NOMO-1 treated with dmso at 0.1 percent for 144 hours (cell line): ENCODE results near the gene MED31.
"Not testable (repeated sequence)": the region's sequence is repeated elsewhere in the genome, so short reads cannot be mapped to it uniquely, and the experiment has no call there.

Experiments used
- DNase-seq: peaks from one replicate; lab custom pipeline; 2025; ENCODE audit not compliant: unreplicated experiment; lab: John Stamatoyannopoulos, UW

MED31 gene

DNA sequence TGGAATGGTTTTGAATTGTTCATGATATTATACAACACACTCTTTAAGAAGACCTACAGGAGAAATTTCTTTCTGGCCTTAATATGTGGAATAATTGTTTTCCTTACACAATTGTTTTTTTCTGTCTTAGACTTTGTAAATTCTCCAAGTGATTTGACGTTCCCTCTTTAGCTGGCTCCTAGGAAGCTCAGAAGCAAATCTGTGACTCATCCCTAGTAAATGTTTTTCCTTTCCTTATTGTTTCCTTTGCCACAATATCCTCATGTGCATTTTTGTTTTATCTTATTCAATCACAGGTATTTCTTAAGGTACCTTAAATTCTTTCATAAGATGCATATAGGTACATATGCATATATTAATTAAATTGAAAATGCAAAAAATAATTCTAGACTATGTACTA, 24.4 kb downstream of the MED31 start:
- no peak for DNase-seq

DNA sequence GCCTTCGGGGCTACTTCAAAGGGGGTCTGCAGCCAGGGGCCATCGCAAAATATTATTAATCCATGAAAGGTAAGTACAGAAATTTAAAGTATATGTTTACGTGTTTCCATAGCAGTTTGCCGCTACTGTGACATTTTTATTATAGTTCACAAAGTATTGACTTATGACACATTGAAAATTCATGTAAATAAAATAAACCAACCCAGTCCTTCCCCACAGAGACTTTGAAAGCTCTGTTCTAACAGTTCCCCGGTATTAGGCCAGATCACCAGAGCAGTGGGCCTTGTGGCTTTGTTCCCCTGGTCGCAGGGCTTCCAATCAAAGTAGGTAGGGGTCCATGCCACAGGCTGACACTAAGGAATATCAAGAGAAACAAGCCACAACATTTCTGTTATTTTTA, 24.8 kb downstream of the MED31 start:
- DNase-seq = no peak

DNA sequence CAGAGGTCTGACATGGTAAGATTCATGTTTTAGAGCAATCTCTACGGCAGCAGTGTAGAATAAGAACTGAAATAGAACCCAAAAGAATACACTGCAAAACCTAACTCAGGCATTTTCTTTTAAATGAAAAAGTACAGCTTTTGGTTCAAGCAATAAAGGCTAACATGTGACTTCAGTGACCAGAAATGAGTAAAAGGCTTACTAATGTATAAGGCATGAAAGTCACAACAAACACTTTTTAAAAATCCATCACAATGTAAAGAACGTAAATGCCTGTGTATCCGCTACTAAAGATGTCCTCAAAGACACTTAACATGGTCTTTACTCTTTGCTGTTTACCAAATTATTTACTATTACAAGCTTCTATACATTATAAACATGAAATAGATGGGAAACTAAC, 27.5 kb downstream of the MED31 start:
- DNase-seq = no peak

DNA sequence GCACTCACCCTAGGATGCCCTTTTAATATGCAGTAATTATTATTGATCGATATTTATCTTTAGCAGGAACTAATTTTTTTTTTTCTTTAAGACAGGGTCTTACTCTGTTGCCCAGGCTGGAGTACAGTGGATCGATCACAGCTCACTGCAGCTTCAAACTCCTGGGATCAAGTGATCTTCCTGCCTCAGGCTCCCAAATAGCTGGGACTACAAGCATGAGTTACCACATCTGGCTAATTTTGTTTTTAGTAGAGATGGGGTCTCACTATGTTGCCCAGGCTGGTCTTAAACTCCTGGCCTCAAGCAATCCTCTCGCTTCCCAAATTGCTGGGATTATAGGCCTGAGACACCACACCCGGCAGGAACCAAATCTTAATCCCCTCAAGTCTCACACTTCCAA, 40.2 kb downstream of the MED31 start:
- no peak for DNase-seq

DNA sequence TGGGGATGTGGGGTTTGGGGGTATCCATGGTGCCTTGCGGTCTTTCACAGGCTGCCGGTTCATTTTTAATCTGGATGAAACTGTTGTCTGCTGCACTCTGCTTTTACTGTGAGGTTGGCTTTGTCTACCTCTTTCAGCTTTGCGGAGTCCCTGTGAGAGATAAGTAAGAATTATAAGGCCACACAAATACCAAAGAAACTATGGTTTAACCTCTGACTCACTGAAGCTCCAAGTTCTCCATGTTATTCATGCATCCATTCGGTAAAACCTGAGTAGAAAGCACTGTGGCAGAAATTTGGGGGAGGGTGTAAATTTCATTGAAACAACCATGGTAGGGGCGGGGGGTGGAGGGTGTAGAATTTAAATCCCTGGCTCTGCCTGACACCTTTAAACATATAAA, 41.4 kb downstream of the MED31 start:
- DNase-seq = no peak

DNA sequence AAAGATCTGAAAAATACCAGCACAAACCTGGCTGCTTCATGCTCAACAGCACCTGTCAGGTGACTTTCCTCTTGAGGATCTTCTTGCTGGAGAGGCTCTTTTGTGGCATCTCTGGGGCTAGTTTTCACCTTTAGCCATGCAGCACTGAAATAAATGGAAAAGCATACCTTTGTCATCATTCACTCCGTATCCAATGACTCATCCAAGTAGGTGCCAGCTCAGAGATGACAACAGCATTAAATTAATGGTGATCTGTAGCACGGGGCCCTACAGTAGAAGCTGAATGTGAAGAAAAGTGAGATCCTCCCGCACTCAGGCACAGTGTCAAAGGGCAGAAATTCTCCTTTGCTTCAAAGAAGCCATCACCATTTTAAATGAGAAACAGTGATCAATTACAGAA, 43.1 kb downstream of the MED31 start:
- no peak for DNase-seq

DNA sequence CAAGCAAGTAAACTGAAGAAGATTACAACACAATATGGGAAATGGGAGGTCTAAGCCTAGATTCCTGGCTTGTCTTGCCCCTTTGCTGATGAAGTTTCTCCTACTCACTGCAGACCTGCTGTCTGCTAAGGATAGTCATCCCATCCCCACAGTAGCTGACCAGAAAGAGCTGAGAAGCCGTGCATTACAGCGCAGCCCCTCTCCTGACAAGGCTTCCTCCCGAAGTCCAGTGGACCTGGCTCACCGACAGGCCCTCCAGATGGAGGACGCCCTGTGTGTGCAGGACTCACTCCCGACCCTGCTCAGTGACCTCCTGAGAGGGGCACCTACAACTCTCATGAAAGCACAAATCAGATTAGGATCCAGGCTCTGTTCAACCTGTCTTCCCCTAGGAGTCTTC, 46.3 kb downstream of the MED31 start:
- DNase-seq = no peak

DNA sequence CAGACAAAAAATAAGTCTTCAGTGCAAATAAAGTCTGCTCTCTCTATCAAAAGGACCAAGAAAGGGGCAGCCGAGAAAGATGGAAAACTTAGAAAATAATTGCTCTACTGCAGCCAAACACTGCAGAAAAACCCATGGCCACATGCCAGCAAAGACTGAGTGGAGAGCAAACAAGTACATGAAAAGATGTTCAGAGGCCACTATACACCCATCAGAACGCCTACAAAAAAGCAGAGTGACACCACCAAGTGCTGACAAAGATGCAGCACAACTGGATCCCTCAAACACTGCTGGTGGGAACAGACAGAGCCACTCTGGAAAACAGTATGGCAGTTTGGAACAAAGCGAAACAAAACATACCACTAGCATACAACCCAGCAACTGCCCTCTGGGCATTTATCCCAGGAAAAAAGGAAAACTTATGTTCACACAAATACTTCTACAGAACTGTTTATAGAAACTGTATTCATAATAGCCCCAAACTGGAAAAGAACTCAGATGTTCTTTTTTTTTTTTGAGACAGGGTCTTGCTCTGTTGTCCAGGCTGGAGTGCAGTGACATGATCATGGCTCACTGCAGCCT, 47.6 kb downstream of the MED31 start:
- no peak for DNase-seq

DNA sequence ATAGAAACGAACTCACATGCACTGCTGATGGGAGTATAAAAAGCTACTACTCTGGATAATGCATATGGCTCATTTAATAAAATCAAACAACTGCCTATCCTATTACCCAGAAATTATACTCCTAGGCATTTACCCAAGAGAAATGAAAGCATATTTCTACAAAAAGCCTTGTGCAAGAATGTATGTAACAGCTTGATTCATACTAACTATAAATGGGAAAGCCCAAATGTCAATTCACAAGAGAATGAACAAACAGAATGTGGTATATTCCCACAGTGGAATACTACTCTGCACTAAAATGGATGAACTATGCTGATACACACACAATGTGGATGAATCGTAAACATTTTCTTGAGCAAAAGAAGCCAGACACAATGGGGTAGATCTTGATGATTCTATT, 49.3 kb downstream of the MED31 start:
- no peak for DNase-seq

DNA sequence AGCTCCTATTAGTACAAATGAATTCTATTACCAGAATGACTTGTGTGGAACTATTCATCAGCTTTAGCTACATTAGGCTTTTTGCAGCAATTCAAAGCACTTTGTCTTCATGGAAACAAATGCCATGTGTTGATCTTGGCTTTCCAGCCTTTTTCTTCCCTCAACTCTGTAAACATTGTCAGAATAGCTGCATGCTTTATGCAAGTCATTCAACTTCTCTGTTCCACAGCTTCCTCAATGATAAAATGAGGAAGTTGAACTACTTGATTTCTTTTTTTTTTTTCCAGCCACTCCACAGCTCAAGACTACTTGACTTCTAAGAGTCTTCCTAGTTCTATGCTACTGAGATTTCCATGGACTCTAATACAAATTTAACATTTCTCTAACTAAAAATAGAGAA, 52.0 kb downstream of the MED31 start:
- DNase-seq = peak; percentile 36

DNA sequence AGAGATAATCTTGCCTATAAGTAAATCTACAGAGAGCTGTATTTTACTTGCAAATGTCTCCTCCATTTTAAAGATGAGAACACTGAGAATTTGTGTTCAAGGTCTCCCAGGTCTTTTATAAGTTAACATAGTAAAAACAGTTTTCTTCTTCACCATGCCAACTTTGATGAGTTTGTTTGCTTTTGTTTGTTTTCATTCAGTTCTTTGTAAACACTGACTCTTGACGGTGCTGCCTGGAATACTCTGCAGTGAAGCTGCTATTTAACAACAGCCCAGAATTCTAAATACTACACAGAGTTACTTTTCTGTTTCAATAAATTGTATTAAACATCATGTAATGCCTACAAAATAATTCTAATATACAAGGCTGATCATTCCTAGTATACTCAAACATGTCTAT, 53.7 kb downstream of the MED31 start:
- no peak for DNase-seq

DNA sequence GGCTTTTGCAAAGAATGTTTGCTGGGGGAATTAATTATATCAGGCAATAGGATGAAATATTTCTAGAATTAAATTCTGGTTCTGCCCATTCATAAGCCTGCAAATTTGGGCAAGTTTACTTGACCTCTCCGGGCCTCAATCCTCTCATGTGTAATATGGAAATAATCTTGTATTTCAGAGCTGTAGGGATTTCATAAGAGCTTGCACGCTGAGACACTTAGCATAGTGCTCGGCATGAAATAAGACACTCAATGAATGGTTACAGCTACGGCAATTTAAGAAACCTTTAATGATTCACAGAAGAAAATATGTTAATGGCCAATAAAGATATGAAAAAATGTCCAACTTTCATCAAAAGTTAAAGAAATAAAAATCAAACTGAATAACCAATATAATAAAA, 54.5 kb downstream of the MED31 start:
- DNase-seq = no peak

DNA sequence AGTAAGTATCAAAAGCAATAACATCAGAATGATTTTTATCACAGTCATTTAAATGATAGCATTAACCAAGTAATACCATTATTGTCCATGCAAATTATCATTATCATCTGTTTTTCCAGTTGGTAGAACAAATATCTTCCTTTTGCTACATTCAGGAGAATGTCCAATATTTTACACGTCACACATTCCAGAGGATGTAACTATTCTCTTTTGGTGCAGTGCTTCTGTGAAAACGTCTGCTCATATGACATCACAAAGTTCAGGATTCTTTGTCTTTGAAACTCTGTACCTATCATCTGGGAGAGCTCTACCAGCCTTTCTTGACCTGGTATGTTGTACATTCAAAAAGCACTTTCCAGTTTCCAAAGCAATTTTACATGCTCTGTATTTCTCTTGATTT, 54.9 kb downstream of the MED31 start:
- no peak for DNase-seq

DNA sequence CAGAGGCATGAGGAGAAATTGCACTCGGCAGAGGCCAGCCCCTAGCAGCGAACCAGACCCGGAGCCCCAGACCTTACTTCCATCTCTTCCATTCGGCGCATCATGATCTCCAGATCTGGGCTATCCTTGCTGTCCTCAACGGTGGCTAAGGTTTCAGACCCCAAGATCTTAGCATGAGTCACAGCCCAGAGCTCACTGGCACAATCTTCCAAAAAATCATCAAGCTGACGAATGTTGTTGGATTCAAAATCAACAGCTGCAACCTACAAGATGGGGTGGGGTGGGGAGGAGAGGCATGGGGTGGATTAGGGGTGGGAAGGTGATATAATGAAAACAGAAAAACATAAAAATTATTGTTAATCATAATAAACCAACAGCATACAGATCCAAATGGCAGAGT, 55.3 kb downstream of the MED31 start:
- DNase-seq = no peak

DNA sequence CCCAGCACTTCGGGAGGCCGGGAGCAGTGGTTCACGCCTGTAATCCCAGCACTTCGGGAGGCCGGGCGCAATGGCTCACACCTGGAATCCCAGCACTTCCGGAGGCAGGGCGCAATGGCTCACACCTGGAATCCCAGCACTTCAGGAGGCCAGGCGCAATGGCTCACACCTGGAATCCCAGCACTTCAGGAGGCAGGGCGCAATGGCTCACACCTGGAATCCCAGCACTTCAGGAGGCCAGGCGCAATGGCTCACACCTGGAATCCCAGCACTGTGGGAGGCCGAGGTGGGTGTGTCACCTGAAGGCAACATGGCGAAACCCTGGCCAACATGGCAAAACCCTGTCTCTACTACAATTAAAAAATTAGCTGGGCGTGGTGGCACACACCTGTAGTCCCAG, 58.0 kb downstream of the MED31 start:
- not testable (repeated sequence) for DNase-seq
